ENCODE measurements around the gene FANCI.

- TF ChIP-seq CTCF (conservative IDR thresholded peaks at IDR 0.05; ENCODE audit: low read depth in 2 of 2) (no peak), JUNB (IDR thresholded peaks at IDR 0.05; ENCODE audit: unreplicated experiment) (no peak), EZH2 (IDR thresholded peaks at IDR 0.05; ENCODE audit: low read depth, unreplicated experiment) (no peak), POLR2AphosphoS5 (IDR thresholded peaks at IDR 0.05; ENCODE audit: low read depth) (no peak), CREB1 (CRISPR knock-in tag; IDR thresholded peaks at IDR 0.05; ENCODE audit: low read depth) (no peak)
- TF ChIP-seq, protein P1, sequence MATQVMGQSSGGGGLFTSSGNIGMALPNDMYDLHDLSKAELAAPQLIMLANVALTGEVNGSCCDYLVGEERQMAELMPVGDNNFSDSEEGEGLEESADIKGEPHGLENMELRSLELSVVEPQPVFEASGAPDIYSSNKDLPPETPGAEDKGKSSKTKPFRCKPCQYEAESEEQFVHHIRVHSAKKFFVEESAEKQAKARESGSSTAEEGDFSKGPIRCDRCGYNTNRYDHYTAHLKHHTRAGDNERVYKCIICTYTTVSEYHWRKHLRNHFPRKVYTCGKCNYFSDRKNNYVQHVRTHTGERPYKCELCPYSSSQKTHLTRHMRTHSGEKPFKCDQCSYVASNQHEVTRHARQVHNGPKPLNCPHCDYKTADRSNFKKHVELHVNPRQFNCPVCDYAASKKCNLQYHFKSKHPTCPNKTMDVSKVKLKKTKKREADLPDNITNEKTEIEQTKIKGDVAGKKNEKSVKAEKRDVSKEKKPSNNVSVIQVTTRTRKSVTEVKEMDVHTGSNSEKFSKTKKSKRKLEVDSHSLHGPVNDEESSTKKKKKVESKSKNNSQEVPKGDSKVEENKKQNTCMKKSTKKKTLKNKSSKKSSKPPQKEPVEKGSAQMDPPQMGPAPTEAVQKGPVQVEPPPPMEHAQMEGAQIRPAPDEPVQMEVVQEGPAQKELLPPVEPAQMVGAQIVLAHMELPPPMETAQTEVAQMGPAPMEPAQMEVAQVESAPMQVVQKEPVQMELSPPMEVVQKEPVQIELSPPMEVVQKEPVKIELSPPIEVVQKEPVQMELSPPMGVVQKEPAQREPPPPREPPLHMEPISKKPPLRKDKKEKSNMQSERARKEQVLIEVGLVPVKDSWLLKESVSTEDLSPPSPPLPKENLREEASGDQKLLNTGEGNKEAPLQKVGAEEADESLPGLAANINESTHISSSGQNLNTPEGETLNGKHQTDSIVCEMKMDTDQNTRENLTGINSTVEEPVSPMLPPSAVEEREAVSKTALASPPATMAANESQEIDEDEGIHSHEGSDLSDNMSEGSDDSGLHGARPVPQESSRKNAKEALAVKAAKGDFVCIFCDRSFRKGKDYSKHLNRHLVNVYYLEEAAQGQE (IDR thresholded peaks at IDR 0.05; ENCODE audit: unreplicated experiment): no peak
These were observed 120.0 kb downstream of the FANCI start for GRCh38 chr15:89363770-89364169.

Measured in GM23338 (cell line).